Prostate gland (tissue), 2 donors: ENCODE results near the gene SEC24C.

Source experiments
- POLR2A ChIP-seq: fragments of 450-650 bp; IDR thresholded peaks from one replicate; pipeline ENCODE4 v1.6.1; 2016; ENCODE audit warnings: antibody characterized with exemption, mild to moderate bottlenecking
- POLR2AphosphoS5 ChIP-seq: sonication (generic); formaldehyde crosslinking; IDR thresholded peaks from one replicate; pipeline ENCODE4 v1.6.1; 2017; ENCODE audit warnings: antibody characterized with exemption
- TF ChIP-seq, protein P1 (sequence below), 4 experiments: fragments of 200-600 bp in 2 of 4; fragments of 450-650 bp in 2 of 4; sonication (generic) in 2 of 4; IDR thresholded peaks; 1 replicate in 3 of 4; 2 replicates in 1 of 4; pipeline ENCODE4 v1.5.1; 2016 to 2019; ENCODE audit warnings: antibody characterized with exemption in 4 of 4, mild to moderate bottlenecking in 2 of 4, moderate library complexity in 2 of 4

DNA sequence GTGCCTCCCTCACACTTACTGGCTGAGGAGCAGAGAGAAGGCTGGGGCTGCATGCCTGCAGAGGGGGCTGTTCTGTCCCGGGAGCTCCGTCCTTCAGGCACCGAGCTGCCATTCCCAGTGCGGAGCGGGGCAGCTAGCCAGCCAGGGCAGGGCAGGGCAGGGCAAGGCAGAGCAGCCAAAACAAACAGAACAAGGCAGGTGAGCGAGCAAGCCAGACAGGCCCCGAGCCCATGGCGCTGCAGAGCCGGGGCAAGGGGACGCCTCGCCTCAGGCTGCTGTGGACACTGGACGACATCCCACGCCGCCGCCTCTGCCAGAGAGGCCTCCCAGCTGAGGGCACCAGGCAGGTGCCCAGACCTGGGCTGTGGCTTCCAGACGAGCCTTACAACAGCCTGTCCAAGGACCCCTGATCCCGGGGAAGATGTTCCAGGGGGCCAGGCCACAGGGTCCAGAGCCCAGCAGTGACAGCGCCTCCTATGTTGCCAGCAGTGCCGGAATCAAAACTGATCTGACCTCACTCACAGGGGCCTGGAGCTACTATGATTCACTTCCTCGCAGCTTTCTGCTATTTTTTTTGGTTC, 75.4 kb downstream of the SEC24C start:
- TF ChIP-seq, protein P1, sequence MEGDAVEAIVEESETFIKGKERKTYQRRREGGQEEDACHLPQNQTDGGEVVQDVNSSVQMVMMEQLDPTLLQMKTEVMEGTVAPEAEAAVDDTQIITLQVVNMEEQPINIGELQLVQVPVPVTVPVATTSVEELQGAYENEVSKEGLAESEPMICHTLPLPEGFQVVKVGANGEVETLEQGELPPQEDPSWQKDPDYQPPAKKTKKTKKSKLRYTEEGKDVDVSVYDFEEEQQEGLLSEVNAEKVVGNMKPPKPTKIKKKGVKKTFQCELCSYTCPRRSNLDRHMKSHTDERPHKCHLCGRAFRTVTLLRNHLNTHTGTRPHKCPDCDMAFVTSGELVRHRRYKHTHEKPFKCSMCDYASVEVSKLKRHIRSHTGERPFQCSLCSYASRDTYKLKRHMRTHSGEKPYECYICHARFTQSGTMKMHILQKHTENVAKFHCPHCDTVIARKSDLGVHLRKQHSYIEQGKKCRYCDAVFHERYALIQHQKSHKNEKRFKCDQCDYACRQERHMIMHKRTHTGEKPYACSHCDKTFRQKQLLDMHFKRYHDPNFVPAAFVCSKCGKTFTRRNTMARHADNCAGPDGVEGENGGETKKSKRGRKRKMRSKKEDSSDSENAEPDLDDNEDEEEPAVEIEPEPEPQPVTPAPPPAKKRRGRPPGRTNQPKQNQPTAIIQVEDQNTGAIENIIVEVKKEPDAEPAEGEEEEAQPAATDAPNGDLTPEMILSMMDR (IDR thresholded peaks at IDR 0.05): no peak
- TF ChIP-seq POLR2A: no peak
- peak; percentile 38 for TF ChIP-seq POLR2AphosphoS5
